ENCODE results near the gene TAF1C. TPM values are rescaled to one million over a fixed set of nuclear protein-coding genes. Genes with fewer than 3 reads are reported as not detected.

TAF1C gene
- total and polyA plus RNA-seq, 9 of the 15 experiments (the other 6 are each of a cell fraction or from before 2014, with no cell fraction given) = 1.5 to 74.8 (median 21.0) TPM

DNA sequence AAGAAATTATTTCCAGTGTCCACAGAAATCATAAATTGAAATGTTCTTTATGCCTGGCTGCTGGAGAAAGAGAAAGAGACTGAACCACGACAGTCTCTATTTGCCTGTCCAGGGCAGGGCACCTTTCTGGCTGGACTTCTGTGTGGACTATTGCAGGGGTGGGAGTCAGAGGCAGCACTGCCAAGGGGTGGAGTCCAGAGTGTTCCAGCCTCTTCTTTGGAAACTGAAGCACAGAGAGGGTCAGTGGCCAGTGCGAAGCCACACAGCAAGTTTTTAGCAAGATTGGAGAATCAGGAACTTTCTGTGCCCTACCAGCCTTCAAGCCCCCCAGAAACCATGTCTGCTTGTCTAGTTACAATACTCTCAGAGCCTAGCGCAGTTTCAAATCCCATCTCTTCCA is 37.7 kb upstream of the TAF1C start:
- POLR2A ChIA-PET = no interaction called here

DNA sequence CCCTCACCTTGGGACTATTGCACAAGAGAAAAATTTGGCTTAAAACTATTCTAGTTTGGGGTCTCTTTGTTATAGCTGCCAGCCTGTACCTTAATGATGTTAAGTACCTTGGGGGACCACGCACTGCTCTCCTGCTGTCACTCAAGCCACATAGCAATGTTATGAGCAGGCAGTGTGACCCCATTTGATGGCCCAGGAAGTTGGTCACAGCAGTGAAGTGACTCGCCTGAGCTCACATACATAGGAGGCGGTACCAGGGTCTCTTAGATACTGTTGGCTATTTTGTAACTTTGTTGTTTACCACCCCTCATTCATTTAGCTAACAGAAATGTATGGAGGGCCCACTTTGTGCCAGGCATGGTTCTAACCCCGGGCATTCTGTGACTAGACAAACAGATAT is 36.6 kb upstream of the TAF1C start:
- peaks cover 60 to 77% of the 10 kb centered on the region in 2 experiments for H3K27me3 ChIP-seq (ENCODE audit: control insufficient read depth in 2 of 2, insufficient read depth in 2 of 2, low read length in 2 of 2)
- H4K20me1 ChIP-seq (replicated peaks; ENCODE audit: control insufficient read depth, insufficient read depth, low read length) = peaks cover 8% of the 10 kb centered on the region; the same call in 1 of the 2 replicates
- H3K27ac ChIP-seq (ENCODE audit: extremely low read depth, low read depth, low read length) = no peak overlapping the region
- no peak overlapping the region for H3K9ac ChIP-seq (ENCODE audit: insufficient read depth in 1 of 2, low read depth in 2 of 2, low read length in 2 of 2)
- H2AFZ ChIP-seq (ENCODE audit: low read depth, low read length) = no peak overlapping the region
- intact Hi-C loops (cut with micrococcal nuclease) = no loop called here
- DNase-seq (ENCODE audit: extremely low read depth in 1 of 4, low spot score in 3 of 4) (no peak), ATAC-seq (no peak), FAIRE-seq (no peak)
- no peaks in the 10 kb centered on the region for H3K36me3 ChIP-seq (ENCODE audit: control insufficient read depth, insufficient read depth, low read length)
- in situ Hi-C loops (cut with MboI) = no loop called here
- H3K4me2 ChIP-seq (ENCODE audit: insufficient read depth, low read length) = no peak overlapping the region
- 0% methylated on average over 4 of the region's 4 CpGs for WGBS (ENCODE audit: insufficient coverage, low coverage, missing lambda C conversion rate)
- H3K9me1 ChIP-seq (ENCODE audit: control insufficient read depth, insufficient read depth, low read length) = no peaks in the 10 kb centered on the region
- POLR2A ChIA-PET = no interaction called here
- CTCF ChIA-PET (ENCODE audit: low intra/inter-chr PET ratio) = no interaction called here
- H3K79me2 ChIP-seq (ENCODE audit: control insufficient read depth, insufficient read depth, low read length) = no peaks in the 10 kb centered on the region
- no TSS peak for BruUV-seq (replicated peaks)
- H3K4me1 ChIP-seq (replicated peaks in 1 of 2; ENCODE audit: control insufficient read depth in 2 of 2, insufficient read depth in 2 of 2, low read length in 2 of 2) = peaks cover 10 to 13% of the 10 kb centered on the region in 2 experiments
- no peaks in the 10 kb centered on the region for H3K9me3 ChIP-seq (replicated peaks; ENCODE audit: control insufficient read depth, insufficient read depth, low read depth, low read length)
- no peak overlapping the region for H3K4me3 ChIP-seq
- TF ChIP-seq BRD4 (IDR thresholded peaks at IDR 0.05) (no peak), ZNF584 (CRISPR knock-in tag; IDR thresholded peaks at IDR 0.05; ENCODE audit: low read depth) (no peak), ATF7 (IDR thresholded peaks at IDR 0.05) (no peak), TEAD4 (IDR thresholded peaks at IDR 0.05; ENCODE audit: low read length) (no peak), TEAD4 (CRISPR knock-in tag; IDR thresholded peaks at IDR 0.05; ENCODE audit: borderline replicate concordance) (no peak), ZNF124 (CRISPR knock-in tag; IDR thresholded peaks at IDR 0.05) (no peak), HCFC1 (IDR thresholded peaks at IDR 0.05; ENCODE audit: low read depth, low read length) (no peak), E2F3 (CRISPR knock-in tag; IDR thresholded peaks at IDR 0.05) (no peak)

More for the DNA sequence above, 37.7 kb upstream of the TAF1C start:
- H3K27ac ChIP-seq (ENCODE audit: extremely low read depth, low read depth, low read length) = no peak overlapping the region
- peaks cover 8% of the 10 kb centered on the region; the same call in 1 of the 2 replicates for H4K20me1 ChIP-seq (replicated peaks; ENCODE audit: control insufficient read depth, insufficient read depth, low read length)
- H2AFZ ChIP-seq (ENCODE audit: low read depth, low read length) = no peak overlapping the region
- intact Hi-C loops (cut with micrococcal nuclease) (no loop called here), in situ Hi-C loops (cut with MboI) (no loop called here)
- H3K36me3 ChIP-seq (ENCODE audit: control insufficient read depth, insufficient read depth, low read length) = no peaks in the 10 kb centered on the region
- no TSS peak for BruUV-seq (replicated peaks)
- ATAC-seq (no peak), FAIRE-seq (no peak), DNase-seq (ENCODE audit: extremely low read depth in 1 of 4, low spot score in 3 of 4) (no peak)
- no peak overlapping the region for H3K4me2 ChIP-seq (ENCODE audit: insufficient read depth, low read length)
- peaks cover 13 to 18% of the 10 kb centered on the region in 2 experiments for H3K4me1 ChIP-seq (replicated peaks in 1 of 2; ENCODE audit: control insufficient read depth in 2 of 2, insufficient read depth in 2 of 2, low read length in 2 of 2)
- H3K79me2 ChIP-seq (ENCODE audit: control insufficient read depth, insufficient read depth, low read length) = no peaks in the 10 kb centered on the region
- 2% methylated on average over 3 of the region's 3 CpGs for WGBS (ENCODE audit: insufficient coverage, low coverage, missing lambda C conversion rate)
- no peak overlapping the region for H3K4me3 ChIP-seq
- peak; percentile 14 for TF ChIP-seq BCOR (IDR thresholded peaks at IDR 0.05)
- no peak for TF ChIP-seq KLF16 (IDR thresholded peaks at IDR 0.05)
- peak; percentile 78 for TF ChIP-seq ZFP36 (IDR thresholded peaks at IDR 0.05; ENCODE audit: low read depth, low read length, partially characterized antibody)
- TF ChIP-seq ADNP (tag; IDR thresholded peaks at IDR 0.05) = 0 out of 2 replicates have a peak, but pooled peaks have one; percentile 11
- peak; percentile 89 for TF ChIP-seq RBM25 (IDR thresholded peaks at IDR 0.05; ENCODE audit: low read depth, low read length, severe bottlenecking)
- peaks cover 52 to 70% of the 10 kb centered on the region in 2 experiments for H3K27me3 ChIP-seq (ENCODE audit: control insufficient read depth in 2 of 2, insufficient read depth in 2 of 2, low read length in 2 of 2)
- CTCF ChIA-PET (ENCODE audit: low intra/inter-chr PET ratio) = no interaction called here
- H3K9ac ChIP-seq (ENCODE audit: insufficient read depth in 1 of 2, low read depth in 2 of 2, low read length in 2 of 2) = no peak overlapping the region
- no peaks in the 10 kb centered on the region for H3K9me1 ChIP-seq (ENCODE audit: control insufficient read depth, insufficient read depth, low read length)
- H3K9me3 ChIP-seq (replicated peaks; ENCODE audit: control insufficient read depth, insufficient read depth, low read depth, low read length) = no peaks in the 10 kb centered on the region
